ENCODE measurements around the gene PSD.

Gene PSD

GRCh38 chr10:102420181-102420713 lies 1.7 kb upstream of the PSD start:
- DNase-seq (ENCODE audit: low read depth in 3 of 3) = no peak

- peak in 1 of 3 donors; percentile 52 for DNase-seq (ENCODE audit: low read depth in 3 of 3)
Measured at GRCh38 chr10:102419269-102420180, 940 bp upstream of the PSD start.

- DNase-seq (ENCODE audit: low read depth in 3 of 3) = no peak
Measured at GRCh38 chr10:102416695-102417094, 1.9 kb downstream of the PSD start.

GRCh38 chr10:102416283-102416682 lies 2.3 kb downstream of the PSD start:
- DNase-seq (ENCODE audit: low read depth in 3 of 3) = no peak

GRCh38 chr10:102414749-102415148 lies 3.8 kb downstream of the PSD start:
- no peak for DNase-seq (ENCODE audit: low read depth in 3 of 3)

GRCh38 chr10:102413806-102414561 lies 4.6 kb downstream of the PSD start:
- no peak for DNase-seq (ENCODE audit: low read depth in 3 of 3)

- no peak for DNase-seq (ENCODE audit: low read depth in 3 of 3)
Measured at GRCh38 chr10:102413053-102413705, 5.4 kb downstream of the PSD start.

GRCh38 chr10:102412293-102412692 lies 6.3 kb downstream of the PSD start:
- DNase-seq (ENCODE audit: low read depth in 3 of 3) = no peak

- DNase-seq (ENCODE audit: low read depth in 3 of 3) = no peak
Measured at GRCh38 chr10:102411341-102412255, 7.0 kb downstream of the PSD start.

- peak in 1 of 3 donors; percentile 46 for DNase-seq (ENCODE audit: low read depth in 3 of 3)
Measured at GRCh38 chr10:102410429-102411073, 8.0 kb downstream of the PSD start.

- no peak for DNase-seq (ENCODE audit: low read depth in 3 of 3)
Measured at GRCh38 chr10:102409604-102410428, 8.8 kb downstream of the PSD start.

- peak; percentile 55 to 83 (median 60) for DNase-seq (ENCODE audit: low read depth in 3 of 3)
Measured at GRCh38 chr10:102408728-102409603, 9.6 kb downstream of the PSD start.

- DNase-seq (ENCODE audit: low read depth in 3 of 3) = no peak
Measured at GRCh38 chr10:102408131-102408727, 10.4 kb downstream of the PSD start.

GRCh38 chr10:102407425-102408130 lies 11.0 kb downstream of the PSD start:
- DNase-seq (ENCODE audit: low read depth in 3 of 3) = no peak

- no peak for DNase-seq (ENCODE audit: low read depth in 3 of 3)
Measured at GRCh38 chr10:102406815-102407214, 11.8 kb downstream of the PSD start.

- DNase-seq (ENCODE audit: low read depth in 3 of 3) = no peak
Measured at GRCh38 chr10:102405632-102406031, 13.0 kb downstream of the PSD start.

- no peak for DNase-seq (ENCODE audit: low read depth in 3 of 3)
Measured at GRCh38 chr10:102405108-102405571, 13.4 kb downstream of the PSD start.

Measured in stimulated activated CD4-positive, alpha-beta T cell treated with anti-CD3 and anti-CD28 coated beads, TNF-alpha, amount 100 ng/mL, for 48 hours (primary cell).